Tibial nerve (tissue), 4 donors: ENCODE measurements around the gene CDC42EP2. TPM values are rescaled to one million over a fixed set of nuclear protein-coding genes. Genes with fewer than 3 reads are reported as not detected.
A peak's percentile ranks its signal among the peaks of the same experiment; 100 is the strongest.

ENCODE experiments used
- DNase-seq, 2 donors: peaks; one replicate each; pipeline ENCODE4 v3.0.0-alpha.2; 2019; ENCODE audit warnings: low spot score in 2 of 2
- H3K27ac ChIP-seq, 4 donors: fragments of 200-600 bp; sonication (generic) in 3 of 4; one replicate each; pipeline ENCODE4 v1.5.1; 2017 to 2019; ENCODE audit warnings: mild to moderate bottlenecking in 1 of 4
- H3K27me3 ChIP-seq, 2 donors: fragments of 200-600 bp; sonication (generic) in 1 of 2; one replicate each; pipeline versions ENCODE4 v1.5.1 to v1.6.0; 2017 to 2019
- H3K36me3 ChIP-seq, 3 donors: fragments of 200-600 bp; sonication (generic); one replicate each; pipeline ENCODE4 v1.5.1; 2018 to 2019
- H3K4me1 ChIP-seq, 4 donors: fragments of 200-600 bp; sonication (generic) in 3 of 4; one replicate each; pipeline ENCODE4 v1.5.1; 2017 to 2019
- H3K4me3 ChIP-seq, 4 donors: fragments of 200-600 bp; sonication (generic) in 3 of 4; one replicate each; pipeline ENCODE4 v1.5.1; 2017 to 2019; ENCODE audit warnings: mild to moderate bottlenecking in 1 of 4, moderate library complexity in 1 of 4
- H3K9me3 ChIP-seq, 4 donors: fragments of 200-600 bp; sonication (generic) in 3 of 4; one replicate each; pipeline ENCODE4 v1.5.1; 2017 to 2019
- CTCF ChIP-seq, 5 experiments: fragments of 200-600 bp in 3 of 5; fragments of 450-650 bp in 2 of 5; sonication (generic) in 3 of 5; IDR thresholded peaks; one replicate each; pipeline ENCODE4 v1.5.1; 2016 to 2019; ENCODE audit warnings: antibody characterized with exemption in 5 of 5, mild to moderate bottlenecking in 3 of 5, moderate library complexity in 2 of 5
- EP300 ChIP-seq, 2 donors: sonication (generic); formaldehyde crosslinking; IDR thresholded peaks; one replicate each; pipeline ENCODE4 v1.6.1; 2017; ENCODE audit warnings: antibody characterized with exemption in 2 of 2, mild to moderate bottlenecking in 1 of 2
- POLR2A ChIP-seq, 2 donors: fragments of 450-650 bp; IDR thresholded peaks; one replicate each; pipeline ENCODE4 v1.6.1; 2017; ENCODE audit warnings: antibody characterized with exemption in 2 of 2, mild to moderate bottlenecking in 2 of 2, moderate library complexity in 2 of 2
- WGBS, 2 donors: methylation state at CpG; one replicate each; pipeline ENCODE4 v1.1.5; 2018; 5-methylcytosine and 5-hydroxymethylcytosine counted together
- total RNA-seq, 4 donors: library from RNA; depleted of rRNA; stranded (reverse); fragments of >200 nt; gene quantifications; one replicate each; pipeline ENCODE4 v1.1.0, GENCODE V29; 2016

The CDC42EP2 gene
- total RNA-seq, 4 donors from 2014 or later, result 10.4 to 39.6 (median 24.9) TPM

GRCh38 chr11:65320386-65321075 lies 5.9 kb downstream of the CDC42EP2 start:
- no peak overlapping the region for H3K27ac ChIP-seq
- H3K4me3 ChIP-seq, result no peak overlapping the region
- 78 to 80% methylated on average over 22 of the region's 22 CpGs for WGBS, 2 donors
- H3K4me1 ChIP-seq, result peaks cover 0 to 55% (median 13%) of the 10 kb centered on the region in 4 donors
- H3K9me3 ChIP-seq, result no peaks in the 10 kb centered on the region
- H3K36me3 ChIP-seq, result peaks cover 0 to 34% (median 0%) of the 10 kb centered on the region in 3 donors
- H3K27me3 ChIP-seq, result no peaks in the 10 kb centered on the region
- no peak for DNase-seq
- TF ChIP-seq POLR2A (IDR thresholded peaks at IDR 0.05), result no peak
- no peak for TF ChIP-seq CTCF (IDR thresholded peaks at IDR 0.05)
- no peak for TF ChIP-seq EP300 (IDR thresholded peaks at IDR 0.05)

- Histone ChIP-seq H3K36me3 (peaks cover 0 to 34% (median 0%) of the 10 kb centered on the region in 3 donors), H3K27ac (peak overlapping the region in 1 of 4 donors; percentile 6), H3K9me3 (no peaks in the 10 kb centered on the region), H3K4me3 (no peak overlapping the region), H3K27me3 (no peaks in the 10 kb centered on the region), H3K4me1 (peaks cover 0 to 50% (median 10%) of the 10 kb centered on the region in 4 donors)
- no peak for TF ChIP-seq EP300 (IDR thresholded peaks at IDR 0.05)
- TF ChIP-seq CTCF (IDR thresholded peaks at IDR 0.05), result no peak
- no peak for TF ChIP-seq POLR2A (IDR thresholded peaks at IDR 0.05)
- DNase-seq, result no peak
- 84 to 92% methylated on average over 11 to 15 of the region's 15 CpGs for WGBS, 2 donors
Observed at GRCh38 chr11:65321076-65321475, 6.4 kb downstream of the CDC42EP2 start.

GRCh38 chr11:65321828-65322485 lies 7.3 kb downstream of the CDC42EP2 start:
- Histone ChIP-seq H3K4me1 (peaks cover 0 to 41% (median 7%) of the 10 kb centered on the region in 4 donors), H3K27me3 (no peaks in the 10 kb centered on the region), H3K27ac (peak overlapping the region in 2 of 4 donors; percentile 6 to 20), H3K36me3 (peaks cover 0 to 34% (median 0%) of the 10 kb centered on the region in 3 donors), H3K4me3 (no peak overlapping the region), H3K9me3 (no peaks in the 10 kb centered on the region)
- DNase-seq, result peak in 1 of 2 donors; percentile 38
- TF ChIP-seq CTCF (IDR thresholded peaks at IDR 0.05) (no peak), EP300 (IDR thresholded peaks at IDR 0.05) (no peak), POLR2A (IDR thresholded peaks at IDR 0.05) (no peak)
- 58 to 65% methylated on average over 11 to 13 of the region's 13 CpGs for WGBS, 2 donors

- peaks cover 0 to 34% (median 0%) of the 10 kb centered on the region in 3 donors for H3K36me3 ChIP-seq
- no peak overlapping the region for H3K4me3 ChIP-seq
- peaks cover 0 to 28% (median 5%) of the 10 kb centered on the region in 4 donors for H3K4me1 ChIP-seq
- no peak overlapping the region for H3K27ac ChIP-seq
- DNase-seq, result no peak
- no peaks in the 10 kb centered on the region for H3K27me3 ChIP-seq
- H3K9me3 ChIP-seq, result no peaks in the 10 kb centered on the region
- WGBS, 2 donors, result 60 to 62% methylated on average over 12 of the region's 12 CpGs
- TF ChIP-seq POLR2A (IDR thresholded peaks at IDR 0.05), result no peak
Observed at GRCh38 chr11:65323813-65324212, 9.1 kb downstream of the CDC42EP2 start.

GRCh38 chr11:65325435-65325834 lies 10.8 kb downstream of the CDC42EP2 start:
- DNase-seq, result no peak
- TF ChIP-seq EP300 (IDR thresholded peaks at IDR 0.05) (no peak), CTCF (IDR thresholded peaks at IDR 0.05) (no peak), POLR2A (IDR thresholded peaks at IDR 0.05) (no peak)
- H3K4me1 ChIP-seq, result peaks cover 0 to 32% (median 7%) of the 10 kb centered on the region in 4 donors
- H3K4me3 ChIP-seq, result no peak overlapping the region
- WGBS, 2 donors, result 77 to 82% methylated on average over 4 of the region's 4 CpGs
- no peaks in the 10 kb centered on the region for H3K9me3 ChIP-seq
- H3K27me3 ChIP-seq, result no peaks in the 10 kb centered on the region
- H3K36me3 ChIP-seq, result peaks cover 0 to 24% (median 0%) of the 10 kb centered on the region in 3 donors
- no peak overlapping the region for H3K27ac ChIP-seq
